ENCODE measurements around the gene SLCO2B1. TPM values are rescaled to one million over a fixed set of nuclear protein-coding genes. Genes with fewer than 3 reads are reported as not detected.

The SLCO2B1 gene
- total RNA-seq, 1 experiment from 2014 or later, result not detected

DNA sequence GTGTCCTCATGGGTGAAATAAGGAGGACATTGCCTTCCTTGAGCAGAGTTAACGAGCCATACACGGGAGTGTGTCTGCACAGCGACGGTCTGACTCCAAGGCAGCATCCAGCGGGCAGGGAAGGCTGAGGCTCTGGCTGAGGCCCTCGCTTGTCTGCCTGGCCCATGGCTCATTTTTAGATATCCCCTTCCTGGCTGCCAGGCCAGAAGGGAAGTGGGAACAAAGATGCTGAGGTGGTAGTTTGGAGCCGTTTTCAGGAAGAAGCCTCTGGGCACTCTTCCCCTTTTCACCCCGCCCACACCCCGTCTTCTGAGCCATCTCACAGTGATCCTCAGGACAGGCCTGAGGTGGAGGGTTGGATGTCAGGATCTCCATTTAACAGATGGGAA lies 3.0 kb upstream of the SLCO2B1 start:
- no peaks in the 10 kb centered on the region for H4K20me1 ChIP-seq (ENCODE audit: insufficient read depth, low read depth, low read length)
- no peaks in the 10 kb centered on the region for H3K27me3 ChIP-seq (ENCODE audit: low read length)
- no peak overlapping the region for H3K27ac ChIP-seq (ENCODE audit: low read length)
- no peak overlapping the region for H3K4me2 ChIP-seq (ENCODE audit: low read depth, low read length, poor library complexity, severe bottlenecking)
- H3K4me3 ChIP-seq (ENCODE audit: low read length), result no peak overlapping the region
- no peak for DNase-seq
- no peaks in the 10 kb centered on the region for H3K36me3 ChIP-seq (ENCODE audit: insufficient read depth, low read length)
- H3K9ac ChIP-seq (ENCODE audit: low read length), result 0 out of 2 replicates have a peak overlapping the region, but pooled peaks have one; percentile 17
- no peaks in the 10 kb centered on the region for H3K79me2 ChIP-seq (ENCODE audit: low read length)
- H3K9me3 ChIP-seq (ENCODE audit: low read length), result no peaks in the 10 kb centered on the region
- no peak overlapping the region for H2AFZ ChIP-seq (ENCODE audit: low read length)
- peaks cover 8% of the 10 kb centered on the region for H3K4me1 ChIP-seq (ENCODE audit: low read length)
- no peaks in the 10 kb centered on the region for H3K9me2 ChIP-seq (replicated peaks; ENCODE audit: insufficient read depth, low read length)

DNA sequence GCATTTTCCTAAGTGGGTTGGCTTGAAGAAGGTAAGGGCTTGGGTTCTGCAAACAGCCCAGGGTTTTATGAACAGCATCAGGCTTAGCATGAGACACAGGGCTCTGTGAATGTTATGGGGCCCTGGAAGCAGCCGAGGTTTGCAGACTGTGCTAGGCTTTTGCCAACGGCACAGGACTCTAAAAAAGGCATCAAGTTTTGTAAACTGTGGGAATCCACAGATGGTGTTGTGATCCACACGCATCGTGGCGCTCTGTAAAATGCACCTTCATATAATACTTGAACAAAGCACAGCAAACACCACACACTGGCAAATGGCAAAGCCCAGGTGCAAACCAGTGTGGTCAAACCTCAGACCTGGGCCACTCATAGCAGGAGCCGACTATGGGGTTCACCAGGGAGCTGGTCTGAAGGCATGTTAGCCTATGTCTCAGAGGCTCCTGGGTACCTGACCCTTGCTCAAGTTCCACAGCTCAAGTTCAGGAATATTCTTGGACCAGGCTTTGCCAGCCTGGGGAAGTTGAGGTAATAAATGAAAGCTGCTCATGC lies 2.4 kb upstream of the SLCO2B1 start:
- no peak overlapping the region for H3K27ac ChIP-seq (ENCODE audit: low read length)
- H3K4me1 ChIP-seq (ENCODE audit: low read length), result peaks cover 1% of the 10 kb centered on the region
- H2AFZ ChIP-seq (ENCODE audit: low read length), result no peak overlapping the region
- no peaks in the 10 kb centered on the region for H3K9me3 ChIP-seq (ENCODE audit: low read length)
- no peak for DNase-seq
- no peaks in the 10 kb centered on the region for H3K79me2 ChIP-seq (ENCODE audit: low read length)
- no peaks in the 10 kb centered on the region for H3K27me3 ChIP-seq (ENCODE audit: low read length)
- H3K9me2 ChIP-seq (replicated peaks; ENCODE audit: insufficient read depth, low read length), result no peaks in the 10 kb centered on the region
- H3K9ac ChIP-seq (ENCODE audit: low read length), result no peak overlapping the region
- no peaks in the 10 kb centered on the region for H3K36me3 ChIP-seq (ENCODE audit: insufficient read depth, low read length)
- H4K20me1 ChIP-seq (ENCODE audit: insufficient read depth, low read depth, low read length), result no peaks in the 10 kb centered on the region
- H3K4me2 ChIP-seq (ENCODE audit: low read depth, low read length, poor library complexity, severe bottlenecking), result no peak overlapping the region
- H3K4me3 ChIP-seq (ENCODE audit: low read length), result no peak overlapping the region

DNA sequence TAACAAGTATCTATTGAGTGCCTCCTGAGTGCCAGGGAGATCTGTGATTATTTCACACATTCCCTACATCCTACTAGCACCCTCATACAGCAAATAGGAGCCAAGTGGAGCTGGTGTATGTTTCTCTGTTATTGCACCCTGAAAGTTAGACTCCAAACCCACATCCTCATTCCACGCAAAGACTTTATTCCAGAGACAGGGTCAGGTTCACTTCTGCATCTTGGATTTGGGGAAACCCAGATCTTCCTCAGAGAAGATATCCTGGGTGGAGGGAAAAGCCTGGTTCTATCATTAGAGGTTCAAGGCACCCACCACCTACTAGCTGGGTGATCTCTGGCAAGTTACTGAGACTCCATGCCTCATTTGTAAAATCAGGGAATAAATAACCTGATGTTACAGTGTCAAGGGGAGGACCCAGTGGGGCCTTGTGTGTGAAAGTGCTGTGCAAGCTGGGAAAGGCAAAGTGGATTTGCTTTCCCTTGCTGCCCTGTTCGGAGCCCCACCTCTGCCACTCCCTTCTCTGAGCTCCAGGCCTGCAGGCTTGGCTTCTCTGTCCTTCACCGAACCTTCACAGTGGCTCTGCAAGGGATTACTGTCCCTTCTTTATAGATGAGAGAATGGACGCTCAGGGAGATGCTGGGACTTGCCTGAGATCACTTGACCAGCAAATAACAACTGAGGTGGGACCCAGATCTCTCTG lies 991 bp upstream of the SLCO2B1 start:
- H3K27me3 ChIP-seq (ENCODE audit: low read length), result no peaks in the 10 kb centered on the region
- H3K9me3 ChIP-seq (ENCODE audit: low read length), result no peaks in the 10 kb centered on the region
- no peaks in the 10 kb centered on the region for H3K9me2 ChIP-seq (replicated peaks; ENCODE audit: insufficient read depth, low read length)
- H3K9ac ChIP-seq (ENCODE audit: low read length), result no peak overlapping the region
- H3K4me2 ChIP-seq (ENCODE audit: low read depth, low read length, poor library complexity, severe bottlenecking), result no peak overlapping the region
- H3K4me1 ChIP-seq (ENCODE audit: low read length), result no peaks in the 10 kb centered on the region
- no peak overlapping the region for H3K27ac ChIP-seq (ENCODE audit: low read length)
- no peak overlapping the region for H2AFZ ChIP-seq (ENCODE audit: low read length)
- no peak overlapping the region for H3K4me3 ChIP-seq (ENCODE audit: low read length)
- H3K36me3 ChIP-seq (ENCODE audit: insufficient read depth, low read length), result no peaks in the 10 kb centered on the region
- DNase-seq, result no peak
- no peaks in the 10 kb centered on the region for H3K79me2 ChIP-seq (ENCODE audit: low read length)
- no peaks in the 10 kb centered on the region for H4K20me1 ChIP-seq (ENCODE audit: insufficient read depth, low read depth, low read length)

- H2AFZ ChIP-seq (ENCODE audit: low read length), result no peak overlapping the region
- H3K79me2 ChIP-seq (ENCODE audit: low read length), result no peaks in the 10 kb centered on the region
- H3K27ac ChIP-seq (ENCODE audit: low read length), result no peak overlapping the region
- no peaks in the 10 kb centered on the region for H3K9me3 ChIP-seq (ENCODE audit: low read length)
- no peaks in the 10 kb centered on the region for H4K20me1 ChIP-seq (ENCODE audit: insufficient read depth, low read depth, low read length)
- H3K4me2 ChIP-seq (ENCODE audit: low read depth, low read length, poor library complexity, severe bottlenecking), result no peak overlapping the region
- no peak overlapping the region for H3K9ac ChIP-seq (ENCODE audit: low read length)
- H3K27me3 ChIP-seq (ENCODE audit: low read length), result no peaks in the 10 kb centered on the region
- no peaks in the 10 kb centered on the region for H3K36me3 ChIP-seq (ENCODE audit: insufficient read depth, low read length)
- H3K4me3 ChIP-seq (ENCODE audit: low read length), result no peak overlapping the region
- no peaks in the 10 kb centered on the region for H3K9me2 ChIP-seq (replicated peaks; ENCODE audit: insufficient read depth, low read length)
- DNase-seq, result no peak
- no peaks in the 10 kb centered on the region for H3K4me1 ChIP-seq (ENCODE audit: low read length)
Observed at GRCh38 chr11:75151346-75152047, 590 bp downstream of the SLCO2B1 start.

DNA sequence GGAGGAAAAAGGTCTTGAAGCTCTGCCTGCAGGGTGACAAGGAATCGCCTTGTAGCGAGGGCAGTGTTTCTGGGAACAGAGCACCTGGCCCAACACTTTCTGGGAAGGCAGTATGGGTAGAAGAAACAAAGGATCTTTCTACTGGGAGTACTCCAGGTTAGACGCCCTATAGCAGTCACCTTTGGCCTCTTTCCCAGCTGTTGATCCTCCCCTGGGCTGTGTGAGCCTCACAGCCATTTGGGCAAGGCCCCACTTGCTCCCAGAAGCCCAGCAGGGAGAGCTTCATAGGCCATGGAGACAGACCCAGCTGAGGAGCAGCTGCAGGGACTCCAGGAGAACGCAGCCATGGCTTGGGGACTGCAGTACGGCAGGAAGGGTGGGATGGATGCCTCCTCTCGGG lies 1.2 kb downstream of the SLCO2B1 start:
- Histone ChIP-seq H3K4me1 (ENCODE audit: low read length) (no peaks in the 10 kb centered on the region), H3K4me2 (ENCODE audit: low read depth, low read length, poor library complexity, severe bottlenecking) (no peak overlapping the region), H3K27me3 (ENCODE audit: low read length) (no peaks in the 10 kb centered on the region), H3K9me2 (replicated peaks; ENCODE audit: insufficient read depth, low read length) (no peaks in the 10 kb centered on the region), H3K36me3 (ENCODE audit: insufficient read depth, low read length) (no peaks in the 10 kb centered on the region), H3K27ac (ENCODE audit: low read length) (no peak overlapping the region), H4K20me1 (ENCODE audit: insufficient read depth, low read depth, low read length) (no peaks in the 10 kb centered on the region), H3K9me3 (ENCODE audit: low read length) (no peaks in the 10 kb centered on the region), H2AFZ (ENCODE audit: low read length) (no peak overlapping the region), H3K4me3 (ENCODE audit: low read length) (no peak overlapping the region), H3K79me2 (ENCODE audit: low read length) (no peaks in the 10 kb centered on the region), H3K9ac (ENCODE audit: low read length) (no peak overlapping the region)
- no peak for DNase-seq

- H3K9me3 ChIP-seq (ENCODE audit: low read length), result no peaks in the 10 kb centered on the region
- no peak overlapping the region for H2AFZ ChIP-seq (ENCODE audit: low read length)
- no peak overlapping the region for H3K4me3 ChIP-seq (ENCODE audit: low read length)
- H3K4me2 ChIP-seq (ENCODE audit: low read depth, low read length, poor library complexity, severe bottlenecking), result no peak overlapping the region
- H3K79me2 ChIP-seq (ENCODE audit: low read length), result no peaks in the 10 kb centered on the region
- H4K20me1 ChIP-seq (ENCODE audit: insufficient read depth, low read depth, low read length), result no peaks in the 10 kb centered on the region
- no peaks in the 10 kb centered on the region for H3K27me3 ChIP-seq (ENCODE audit: low read length)
- no peak overlapping the region for H3K9ac ChIP-seq (ENCODE audit: low read length)
- DNase-seq, result no peak
- H3K9me2 ChIP-seq (replicated peaks; ENCODE audit: insufficient read depth, low read length), result no peaks in the 10 kb centered on the region
- H3K27ac ChIP-seq (ENCODE audit: low read length), result no peak overlapping the region
- H3K36me3 ChIP-seq (ENCODE audit: insufficient read depth, low read length), result no peaks in the 10 kb centered on the region
- H3K4me1 ChIP-seq (ENCODE audit: low read length), result no peaks in the 10 kb centered on the region
Observed at GRCh38 chr11:75152651-75153427, 1.9 kb downstream of the SLCO2B1 start.

DNA sequence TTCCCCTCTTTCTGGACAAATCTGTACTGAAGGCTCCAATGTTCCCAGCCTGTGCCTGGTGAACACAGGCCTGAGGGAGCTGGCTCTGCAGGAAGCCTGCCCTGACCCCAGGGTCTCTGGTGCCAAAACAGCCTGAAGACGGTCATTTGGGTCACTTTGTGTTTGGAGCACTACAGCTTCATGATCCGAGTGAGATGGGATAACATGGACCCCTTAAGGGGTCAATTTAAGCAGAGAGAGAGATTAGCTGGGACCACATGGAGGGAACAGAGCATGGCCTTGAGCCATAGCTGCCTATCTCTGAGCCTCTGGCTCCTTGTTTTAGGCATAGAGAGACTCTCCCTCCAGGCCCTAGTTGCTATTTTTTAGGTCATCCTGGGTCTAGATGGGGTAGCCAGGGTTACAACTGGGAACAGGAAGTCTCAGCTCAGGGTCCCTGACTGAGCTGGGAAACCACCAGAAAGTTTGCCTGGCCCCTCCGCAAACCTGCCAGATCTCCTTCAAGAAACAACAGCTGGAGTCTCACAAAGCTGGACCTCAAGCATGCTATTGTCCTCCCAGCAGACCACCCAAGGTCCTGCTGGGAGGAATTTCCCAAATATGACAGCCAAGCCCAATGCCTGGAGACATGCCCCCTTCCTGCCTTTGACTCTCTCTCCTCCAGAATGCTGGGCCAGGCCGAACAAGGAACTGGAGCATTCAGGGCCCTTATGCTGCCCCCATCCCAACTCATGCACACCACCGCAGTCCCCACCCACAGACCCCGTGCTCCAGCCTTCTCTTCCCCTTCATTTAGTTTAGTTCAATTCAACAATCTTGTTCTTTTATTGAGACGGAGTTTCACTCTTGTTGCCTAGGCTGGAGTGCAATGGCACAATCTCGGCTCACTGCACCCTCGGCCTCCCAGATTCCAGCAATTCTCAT lies 4.0 kb downstream of the SLCO2B1 start:
- Histone ChIP-seq H3K9me3 (ENCODE audit: low read length) (no peaks in the 10 kb centered on the region), H3K27ac (ENCODE audit: low read length) (no peak overlapping the region), H3K79me2 (ENCODE audit: low read length) (no peaks in the 10 kb centered on the region), H4K20me1 (ENCODE audit: insufficient read depth, low read depth, low read length) (no peaks in the 10 kb centered on the region), H3K9ac (ENCODE audit: low read length) (no peak overlapping the region), H3K4me2 (ENCODE audit: low read depth, low read length, poor library complexity, severe bottlenecking) (no peak overlapping the region), H2AFZ (ENCODE audit: low read length) (no peak overlapping the region), H3K9me2 (replicated peaks; ENCODE audit: insufficient read depth, low read length) (no peaks in the 10 kb centered on the region), H3K27me3 (ENCODE audit: low read length) (no peaks in the 10 kb centered on the region), H3K36me3 (ENCODE audit: insufficient read depth, low read length) (no peaks in the 10 kb centered on the region), H3K4me1 (ENCODE audit: low read length) (no peaks in the 10 kb centered on the region), H3K4me3 (ENCODE audit: low read length) (no peak overlapping the region)
- DNase-seq, result no peak

All from Karpas-422 (cell line).